HS-5 (cell line): ENCODE data around the gene POLR2L.
A peak's percentile ranks its signal among the peaks of the same experiment; 100 is the strongest.

Source experiments
- DNase-seq: peaks from one replicate; pipeline ENCODE4 v3.0.0-alpha.2; 2012; ENCODE audit warnings: low read depth

POLR2L gene

GRCh38 chr11:810040-810567 is 32.2 kb downstream of the POLR2L start:
- DNase-seq = no peak

DNA sequence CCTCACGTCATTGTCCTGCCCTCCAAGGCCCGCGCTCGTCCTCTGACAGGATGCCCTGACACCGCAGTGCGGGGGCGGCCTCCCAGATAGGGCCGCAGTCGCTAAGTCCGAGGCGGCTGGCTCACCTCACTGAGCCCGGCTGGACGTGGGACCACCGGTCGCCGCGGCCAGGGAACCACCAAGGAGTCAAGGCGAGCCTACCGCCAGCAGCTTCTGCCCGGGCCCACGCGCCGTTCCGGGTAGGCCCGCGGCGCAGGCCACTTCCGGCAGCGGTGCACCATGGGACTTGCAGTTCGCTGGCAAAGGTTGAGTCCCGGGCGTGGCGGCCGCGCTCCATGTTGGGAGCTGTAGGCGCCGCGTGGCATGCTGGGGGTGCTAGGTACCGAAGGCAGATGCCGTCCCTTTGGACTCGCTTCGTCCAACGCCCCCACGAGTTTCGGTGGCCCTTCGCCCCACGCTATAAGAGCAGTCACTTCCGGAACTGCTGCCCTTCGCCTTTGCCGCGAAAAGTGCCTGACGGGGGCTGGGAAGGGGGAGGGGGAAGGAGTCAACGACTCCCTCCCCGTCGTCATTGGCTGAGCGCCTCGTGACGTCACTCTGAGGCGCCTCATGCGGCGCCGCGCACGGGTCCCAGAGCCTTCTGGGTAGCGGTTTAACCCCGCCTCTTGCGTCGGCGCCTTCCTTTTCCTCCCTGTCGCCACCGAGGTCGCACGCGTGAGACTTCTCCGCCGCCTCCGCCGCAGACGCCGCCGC is 32.9 kb downstream of the POLR2L start, which contains the start of gene RPLP2:
RPLP2 (plus strand) TSS at position 681 of the 753 bp plus-strand sequence. CDS start 268 bp downstream, outside the sequence.
- DNase-seq = peak; percentile 89

DNA sequence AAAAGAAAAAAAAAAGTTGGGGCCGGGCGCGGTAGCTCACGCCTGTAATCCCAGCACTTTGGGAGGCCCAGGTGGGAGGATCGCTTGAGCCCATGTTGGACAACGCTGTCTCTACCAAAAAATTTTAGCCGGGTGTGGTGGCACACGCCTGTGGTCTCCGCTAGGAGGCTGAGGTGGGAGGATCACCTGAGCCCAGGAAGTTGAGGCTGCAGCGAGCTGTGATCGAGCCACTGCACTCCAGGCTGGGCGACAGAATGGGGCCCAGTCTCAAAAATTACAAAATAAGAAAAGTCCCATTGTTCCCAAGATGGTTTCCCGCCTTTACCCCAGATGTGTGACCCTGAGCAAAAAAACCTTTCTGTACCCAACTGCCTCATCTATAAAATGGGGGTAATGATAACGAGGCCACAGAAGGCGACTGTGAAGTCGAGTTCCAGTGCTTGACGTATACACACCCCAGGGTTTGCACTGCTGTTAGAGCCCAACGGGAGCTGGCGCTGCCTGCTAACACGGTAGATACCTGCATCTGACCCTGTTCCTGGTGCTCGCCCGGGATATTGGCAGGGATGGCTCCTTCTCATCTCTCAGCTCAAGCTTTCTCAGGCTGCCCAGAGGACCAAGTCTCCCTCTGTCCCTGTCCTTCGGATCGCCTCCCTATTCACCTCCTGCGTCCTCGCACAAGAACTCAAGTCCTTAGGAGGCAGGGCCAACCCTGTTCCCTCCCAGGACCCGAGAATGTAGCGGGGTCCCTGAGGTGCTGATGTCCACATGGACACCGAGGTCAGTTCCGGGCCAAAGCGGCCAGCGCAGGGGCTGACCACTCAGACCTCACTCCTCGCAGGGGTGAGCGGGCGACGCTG is 33.7 kb downstream of the POLR2L start:
- no peak for DNase-seq

GRCh38 chr11:804599-804964 is 37.7 kb downstream of the POLR2L start:
- no peak for DNase-seq

DNA sequence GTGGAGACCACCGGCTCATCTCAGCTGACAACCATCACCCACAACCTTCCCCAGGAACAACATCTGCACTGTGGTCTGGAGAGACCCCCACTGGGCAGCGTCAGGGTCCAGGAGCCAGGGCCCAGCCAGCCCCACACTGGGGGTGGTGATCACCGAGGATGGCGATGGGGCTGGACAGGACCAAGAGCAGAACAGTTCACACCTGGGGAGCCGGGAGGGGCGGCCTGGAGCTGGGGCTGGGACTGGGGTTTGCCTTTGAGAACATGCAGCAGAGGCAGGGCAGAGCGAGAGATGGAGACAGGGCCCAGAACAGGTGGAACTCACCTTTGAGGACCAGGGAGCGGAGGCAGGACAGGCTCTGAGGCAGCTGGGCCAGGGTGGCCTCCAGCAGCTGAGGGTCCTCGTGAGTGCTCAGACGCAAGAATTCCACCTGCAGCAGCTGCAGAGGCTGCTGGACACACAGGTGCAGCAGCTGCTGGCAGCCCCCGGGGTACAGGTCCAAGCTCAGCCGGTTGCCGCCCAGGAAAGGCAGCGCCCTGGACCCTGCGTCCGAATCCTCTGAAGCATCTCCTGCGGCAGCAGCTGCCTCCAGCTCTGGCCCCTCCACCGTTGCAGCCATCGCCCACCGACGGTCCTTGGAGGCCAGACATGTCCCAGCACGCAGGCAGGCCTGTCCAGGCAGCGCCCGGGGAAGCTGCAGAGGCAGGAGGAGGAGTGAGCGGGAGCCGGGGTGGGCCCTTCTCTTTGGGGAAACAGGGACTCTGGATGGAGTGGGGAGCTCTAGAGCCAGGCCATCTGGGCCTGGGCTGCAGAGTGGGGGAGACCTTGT is 38.3 kb downstream of the POLR2L start:
- no peak for DNase-seq

DNA sequence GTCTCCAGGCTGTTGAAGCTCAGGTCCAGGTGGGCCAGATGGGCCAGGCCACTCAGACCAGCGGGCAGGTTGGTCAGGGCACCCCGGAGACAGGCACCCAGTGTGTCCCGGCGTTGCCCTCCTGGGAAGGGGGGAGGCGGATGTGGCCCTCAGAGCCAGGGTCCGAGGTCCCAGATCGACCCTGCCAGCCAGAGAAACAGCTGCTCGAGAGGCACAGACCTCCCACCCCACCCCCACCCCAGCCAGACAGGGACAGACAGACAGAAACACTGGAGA is 38.9 kb downstream of the POLR2L start:
- DNase-seq = no peak

GRCh38 chr11:802693-803466 is 39.4 kb downstream of the POLR2L start:
- no peak for DNase-seq

GRCh38 chr11:802018-802617 is 40.2 kb downstream of the POLR2L start:
- DNase-seq = no peak

- no peak for DNase-seq
These were observed 41.1 kb downstream of the POLR2L start for GRCh38 chr11:801097-801780.

DNA sequence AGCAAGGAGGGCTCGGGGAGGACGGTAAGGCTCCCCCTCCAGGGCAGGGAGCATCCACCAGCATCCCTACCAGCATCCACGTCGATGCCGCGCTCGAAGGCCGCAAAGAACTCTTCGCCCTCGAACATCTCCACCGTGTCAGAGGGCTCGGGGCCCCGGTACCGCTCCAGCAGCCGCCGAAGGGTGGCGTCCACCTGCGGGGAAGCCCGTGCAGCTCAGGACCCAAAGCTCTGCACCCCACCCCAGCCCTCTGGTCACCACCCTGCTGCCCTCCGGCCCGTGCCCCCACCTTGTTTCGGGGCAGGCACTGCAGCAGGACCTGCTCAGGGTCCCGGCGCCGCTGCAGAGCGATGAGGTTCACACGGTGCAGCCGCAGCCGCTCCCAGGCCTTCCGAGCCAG is 41.9 kb downstream of the POLR2L start:
- no peak for DNase-seq

DNA sequence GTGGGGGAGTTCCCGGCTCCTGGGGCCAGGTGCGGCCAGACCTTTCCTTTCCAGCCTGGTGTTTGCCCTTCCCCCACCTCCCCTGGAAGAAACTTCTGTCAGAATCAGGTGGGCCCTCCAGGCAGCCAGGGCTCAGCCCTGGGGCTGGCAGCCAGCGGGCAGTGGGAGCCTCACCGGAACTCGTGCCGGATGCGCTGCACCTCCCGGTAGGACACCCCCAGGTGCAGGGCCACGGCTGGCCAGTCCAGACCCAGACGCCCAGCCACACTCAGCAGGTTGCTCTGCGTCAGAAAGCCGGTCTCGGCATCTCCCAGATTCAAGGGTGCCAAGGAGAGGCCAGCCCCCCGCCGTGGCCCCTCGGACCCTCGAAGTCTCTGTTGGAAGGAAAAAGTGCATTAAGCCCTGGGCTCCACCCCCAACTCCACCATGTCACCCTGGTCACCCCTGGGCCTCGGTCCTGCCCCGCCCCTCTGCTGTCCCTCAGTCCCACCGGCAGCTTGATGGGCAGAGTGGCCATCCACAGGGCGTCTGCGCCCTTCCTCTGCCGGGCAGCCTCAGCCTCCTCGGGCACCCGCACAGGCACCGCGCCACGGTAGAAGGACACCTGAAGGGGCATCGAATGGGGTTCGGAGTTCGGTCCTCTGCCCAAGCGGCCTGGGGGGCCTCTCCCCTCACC is 42.5 kb downstream of the POLR2L start:
- no peak for DNase-seq

DNA sequence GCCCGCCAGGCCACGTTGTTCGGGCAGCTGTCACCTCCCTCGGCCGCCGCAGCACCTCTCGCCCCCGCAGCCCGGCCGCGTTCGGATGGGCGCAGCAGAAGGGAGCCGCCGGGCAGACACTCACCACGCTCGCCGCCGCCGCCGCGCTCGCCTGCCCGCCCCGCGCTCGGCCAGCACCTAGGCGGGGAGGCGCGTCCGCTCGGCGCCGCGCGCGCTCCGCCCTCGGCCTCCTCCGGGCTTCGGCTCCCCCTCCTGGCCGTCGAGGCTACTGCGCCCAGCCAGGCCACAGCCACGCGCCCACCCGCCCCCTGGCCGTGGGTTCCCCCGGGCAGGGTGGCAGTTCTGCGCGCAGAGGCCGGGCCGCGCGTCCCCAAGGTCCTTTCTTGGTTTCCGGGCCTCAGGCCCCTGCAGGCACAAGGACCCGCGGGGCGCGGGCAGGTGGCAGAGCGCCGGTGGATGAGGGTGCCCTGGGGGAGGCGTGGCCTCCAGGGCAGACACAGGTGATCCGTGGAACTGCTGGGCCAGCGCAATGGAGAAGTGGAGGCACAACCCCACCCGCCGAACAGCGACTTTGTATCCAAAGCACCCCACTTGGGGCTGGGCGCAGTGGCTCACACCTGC is 44.1 kb downstream of the POLR2L start, which contains the start of gene SLC25A22:
SLC25A22 (minus strand) TSS at position 189 of the 621 bp plus-strand sequence. CDS start 3,275 bp downstream, outside the sequence.
- no peak for DNase-seq

GRCh38 chr11:797296-798092 is 44.8 kb downstream of the POLR2L start:
- DNase-seq = no peak

- DNase-seq = no peak
These were observed 45.6 kb downstream of the POLR2L start for GRCh38 chr11:796565-797295.

- DNase-seq = no peak
These were observed 46.4 kb downstream of the POLR2L start for GRCh38 chr11:795634-796564.

GRCh38 chr11:794766-795633 is 47.3 kb downstream of the POLR2L start:
- DNase-seq = no peak
